Stomach (tissue), 4 donors: ENCODE data around the gene EIF2B5.

Experiments used
- CTCF ChIP-seq, 7 experiments: fragments of 450-650 bp in 4 of 7; fragments of 200-600 bp in 3 of 7; sonication (generic) in 3 of 7; IDR thresholded peaks; one replicate each; pipeline ENCODE4 v1.5.1; 2016 to 2019; ENCODE audit warnings: antibody characterized with exemption in 7 of 7, control low read depth in 2 of 7, mild to moderate bottlenecking in 1 of 7
- POLR2A ChIP-seq, 4 donors: fragments of 450-650 bp; IDR thresholded peaks; one replicate each; pipeline ENCODE4 v1.6.1; 2016; ENCODE audit warnings: antibody characterized with exemption in 4 of 4, control low read depth in 2 of 4, mild to moderate bottlenecking in 1 of 4, moderate library complexity in 1 of 4
- POLR2AphosphoS5 ChIP-seq, 3 donors: sonication (generic); formaldehyde crosslinking; IDR thresholded peaks; one replicate each; pipeline ENCODE4 v1.6.1; 2016; ENCODE audit warnings: antibody characterized with exemption in 3 of 3

GRCh38 chr3:184160456-184160855 is 25.3 kb downstream of the EIF2B5 start:
- TF ChIP-seq CTCF (IDR thresholded peaks at IDR 0.05) (no peak), POLR2AphosphoS5 (IDR thresholded peaks at IDR 0.05) (no peak), POLR2A (IDR thresholded peaks at IDR 0.05) (no peak)
